Tibial artery (tissue), 4 donors: ENCODE data around the gene CCL4L2.
"Not testable (repeated sequence)": the region's sequence is repeated elsewhere in the genome, so short reads cannot be mapped to it uniquely, and the experiment has no call there.

Experiments used
- DNase-seq, 2 donors: peaks; one replicate each; pipeline ENCODE4 v3.0.0-alpha.2; 2019
- H3K27ac ChIP-seq, 2 donors: fragments of 200-600 bp; sonication (generic) in 1 of 2; 1 replicate in 1 of 2; 2 replicates in 1 of 2; pipeline ENCODE4 v1.5.1; 2018 to 2019; ENCODE audit warnings: mild to moderate bottlenecking in 1 of 2
- H3K27me3 ChIP-seq, 2 donors: fragments of 200-600 bp; sonication (generic) in 1 of 2; one replicate each; pipeline versions ENCODE4 v1.5.1 to v1.6.0; 2016 to 2019
- H3K36me3 ChIP-seq, 3 donors: fragments of 200-600 bp; sonication (generic) in 2 of 3; one replicate each; pipeline ENCODE4 v1.5.1; 2016 to 2019; ENCODE audit warnings: mild to moderate bottlenecking in 2 of 3
- H3K4me1 ChIP-seq, 4 donors: fragments of 200-600 bp; sonication (generic) in 2 of 4; 1 replicate in 3 of 4; 2 replicates in 1 of 4; pipeline ENCODE4 v1.5.1; 2016 to 2019
- H3K4me3 ChIP-seq, 2 donors: fragments of 200-600 bp; sonication (generic) in 1 of 2; 1 replicate in 1 of 2; 2 replicates in 1 of 2; pipeline ENCODE4 v1.5.1; 2018 to 2019; ENCODE audit warnings: mild to moderate bottlenecking in 2 of 2
- H3K9me3 ChIP-seq, 3 donors: fragments of 200-600 bp; sonication (generic) in 1 of 3; one replicate each; pipeline ENCODE4 v1.5.1; 2016 to 2019
- intact Hi-C: fragments of 100-400 bp; cut with DNase I; formaldehyde crosslinking; loops from one replicate; pipeline ENCODE4 v1.15.0; 2023; ENCODE audit warnings: low total_unique reads
- TF ChIP-seq, protein P1 (sequence below), 2 experiments: fragments of 200-600 bp in 1 of 2; fragments of 450-650 bp in 1 of 2; IDR thresholded peaks; one replicate each; pipeline ENCODE4 v1.5.1; 2017 to 2019; ENCODE audit warnings: antibody characterized with exemption in 2 of 2, mild to moderate bottlenecking in 1 of 2, moderate library complexity in 1 of 2

CCL4L2 gene

DNA sequence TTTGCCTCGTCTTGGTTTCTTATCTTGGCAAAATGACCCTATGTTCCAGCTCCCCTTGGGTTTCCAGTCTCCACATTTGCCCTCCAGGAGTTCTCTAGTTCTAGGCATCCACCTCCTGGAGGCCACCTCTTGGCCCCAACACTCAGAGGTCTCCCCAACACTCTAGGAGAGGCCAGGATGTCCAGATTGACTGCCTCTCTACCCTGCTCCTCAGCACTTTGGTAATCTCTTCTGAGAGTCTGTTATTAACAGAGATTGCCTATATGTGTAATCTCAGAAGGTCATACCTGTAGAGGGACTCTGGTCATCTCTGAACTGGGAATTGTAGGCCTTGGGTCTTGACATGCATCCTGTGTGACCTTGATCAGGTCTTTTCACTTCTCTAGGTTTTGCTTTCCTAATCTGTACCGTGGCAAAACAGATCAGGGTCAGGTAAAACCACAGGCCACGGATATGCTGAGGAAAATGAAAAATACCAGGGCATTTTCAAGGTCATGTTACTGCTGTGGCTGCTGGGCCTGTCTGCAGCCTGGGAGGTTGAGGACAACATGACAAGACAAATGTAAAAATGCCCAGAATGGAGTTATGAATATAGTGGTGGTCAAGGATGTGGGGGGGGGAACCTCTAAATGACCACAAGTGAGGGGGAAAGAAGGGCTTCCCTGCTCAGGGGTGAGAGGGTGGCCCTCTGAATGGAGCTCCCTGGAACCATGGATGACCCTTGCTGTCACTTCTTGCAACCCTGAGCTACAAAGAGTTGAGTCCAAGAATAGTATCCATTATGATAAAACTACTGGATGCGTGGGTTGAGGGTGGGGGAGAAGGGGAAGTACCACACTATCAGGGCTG, 5.0 kb upstream of the CCL4L2 start:
- Histone ChIP-seq H3K4me1 (no peaks in the 10 kb centered on the region), H3K27me3 (no peaks in the 10 kb centered on the region), H3K36me3 (no peaks in the 10 kb centered on the region), H3K9me3 (peaks cover 0 to 4% (median 0%) of the 10 kb centered on the region in 3 donors), H3K27ac (no peak overlapping the region), H3K4me3 (no peak overlapping the region)
- intact Hi-C loops = no loop called here
- DNase-seq = no peak
- TF ChIP-seq, protein P1, sequence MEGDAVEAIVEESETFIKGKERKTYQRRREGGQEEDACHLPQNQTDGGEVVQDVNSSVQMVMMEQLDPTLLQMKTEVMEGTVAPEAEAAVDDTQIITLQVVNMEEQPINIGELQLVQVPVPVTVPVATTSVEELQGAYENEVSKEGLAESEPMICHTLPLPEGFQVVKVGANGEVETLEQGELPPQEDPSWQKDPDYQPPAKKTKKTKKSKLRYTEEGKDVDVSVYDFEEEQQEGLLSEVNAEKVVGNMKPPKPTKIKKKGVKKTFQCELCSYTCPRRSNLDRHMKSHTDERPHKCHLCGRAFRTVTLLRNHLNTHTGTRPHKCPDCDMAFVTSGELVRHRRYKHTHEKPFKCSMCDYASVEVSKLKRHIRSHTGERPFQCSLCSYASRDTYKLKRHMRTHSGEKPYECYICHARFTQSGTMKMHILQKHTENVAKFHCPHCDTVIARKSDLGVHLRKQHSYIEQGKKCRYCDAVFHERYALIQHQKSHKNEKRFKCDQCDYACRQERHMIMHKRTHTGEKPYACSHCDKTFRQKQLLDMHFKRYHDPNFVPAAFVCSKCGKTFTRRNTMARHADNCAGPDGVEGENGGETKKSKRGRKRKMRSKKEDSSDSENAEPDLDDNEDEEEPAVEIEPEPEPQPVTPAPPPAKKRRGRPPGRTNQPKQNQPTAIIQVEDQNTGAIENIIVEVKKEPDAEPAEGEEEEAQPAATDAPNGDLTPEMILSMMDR (IDR thresholded peaks at IDR 0.05) = no peak

GRCh38 chr17:36206486-36206821, 4.4 kb upstream of the CCL4L2 start:
- intact Hi-C loops, DNase-seq, H3K4me3 ChIP-seq, H3K9me3 ChIP-seq, H3K4me1 ChIP-seq, H3K36me3 ChIP-seq, H3K27me3 ChIP-seq, H3K27ac ChIP-seq: not testable (repeated sequence)

DNA sequence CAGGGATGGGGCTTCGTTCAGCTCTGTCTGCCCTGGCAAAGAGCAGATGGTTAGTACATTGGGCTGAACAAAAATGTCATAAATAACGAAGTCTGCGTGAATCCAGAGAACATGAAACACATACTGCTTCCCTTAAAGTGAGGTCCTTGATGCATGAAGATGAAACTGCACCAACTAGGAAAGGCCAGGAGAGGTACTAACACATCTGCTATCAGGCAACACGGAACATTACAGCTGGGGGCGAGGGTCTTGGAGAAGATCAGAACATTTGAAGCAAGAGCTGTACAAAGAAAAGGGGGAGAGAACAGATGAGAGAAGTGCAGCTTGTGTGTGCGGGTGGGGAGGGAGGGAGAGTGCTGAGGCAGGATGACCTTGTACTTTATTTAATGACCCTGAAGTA, 3.5 kb upstream of the CCL4L2 start:
- DNase-seq, H3K9me3 ChIP-seq, H3K4me3 ChIP-seq, H3K36me3 ChIP-seq, intact Hi-C loops, H3K27ac ChIP-seq, H3K4me1 ChIP-seq, H3K27me3 ChIP-seq: not testable (repeated sequence)

- H3K4me1 ChIP-seq = no peaks in the 10 kb centered on the region
- peaks cover 0 to 6% of the 10 kb centered on the region in 2 donors for H3K27me3 ChIP-seq
- no peak overlapping the region for H3K4me3 ChIP-seq
- TF ChIP-seq, protein P1 (IDR thresholded peaks at IDR 0.05) = no peak
- intact Hi-C loops = no loop called here
- H3K36me3 ChIP-seq = no peaks in the 10 kb centered on the region
- no peak overlapping the region for H3K27ac ChIP-seq
- H3K9me3 ChIP-seq = peaks cover 0 to 4% (median 0%) of the 10 kb centered on the region in 3 donors
- DNase-seq = no peak
These were observed 1.3 kb upstream of the CCL4L2 start for GRCh38 chr17:36209575-36209974.

- H3K27me3 ChIP-seq, DNase-seq, H3K4me3 ChIP-seq, H3K4me1 ChIP-seq, H3K27ac ChIP-seq, intact Hi-C loops, H3K9me3 ChIP-seq, H3K36me3 ChIP-seq: not testable (repeated sequence)
These were observed 815 bp downstream of the CCL4L2 start for GRCh38 chr17:36211484-36212271.

DNA sequence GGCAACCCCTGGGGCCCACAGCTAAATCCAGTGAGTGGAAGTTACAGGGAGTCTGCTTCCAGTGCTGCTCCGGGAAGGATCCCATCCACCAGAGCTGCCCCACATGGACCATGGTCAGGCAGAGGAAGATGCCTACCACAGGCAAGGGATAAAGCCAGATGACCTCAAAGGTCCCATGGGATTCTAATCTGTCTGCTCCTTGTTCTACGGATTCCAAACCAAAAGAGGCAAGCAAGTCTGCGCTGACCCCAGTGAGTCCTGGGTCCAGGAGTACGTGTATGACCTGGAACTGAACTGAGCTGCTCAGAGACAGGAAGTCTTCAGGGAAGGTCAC, 1.4 kb downstream of the CCL4L2 start:
- no peak overlapping the region for H3K27ac ChIP-seq
- no peaks in the 10 kb centered on the region for H3K4me1 ChIP-seq
- no peaks in the 10 kb centered on the region for H3K36me3 ChIP-seq
- no peak for DNase-seq
- H3K9me3 ChIP-seq = peaks cover 0 to 4% (median 0%) of the 10 kb centered on the region in 3 donors
- TF ChIP-seq, protein P1 (IDR thresholded peaks at IDR 0.05) = no peak
- H3K4me3 ChIP-seq = no peak overlapping the region
- H3K27me3 ChIP-seq = peaks cover 0 to 6% of the 10 kb centered on the region in 2 donors
- intact Hi-C loops = no loop called here

GRCh38 chr17:36212966-36213365, 2.1 kb downstream of the CCL4L2 start:
- H3K27me3 ChIP-seq = peaks cover 0 to 6% of the 10 kb centered on the region in 2 donors
- no peak overlapping the region for H3K4me3 ChIP-seq
- no peaks in the 10 kb centered on the region for H3K36me3 ChIP-seq
- no peak for DNase-seq
- no peak overlapping the region for H3K27ac ChIP-seq
- peaks cover 0 to 4% (median 0%) of the 10 kb centered on the region in 3 donors for H3K9me3 ChIP-seq
- no peaks in the 10 kb centered on the region for H3K4me1 ChIP-seq
- TF ChIP-seq, protein P1 (IDR thresholded peaks at IDR 0.05) = no peak
- intact Hi-C loops = no loop called here
